Mucosa of descending colon (tissue), 3 donors: ENCODE results near the gene SPOCK1. TPM values are rescaled to one million over a fixed set of nuclear protein-coding genes. Genes with fewer than 3 reads are reported as not detected.

Experiments used
- ATAC-seq: fragments of 200-7000 bp; cut with Tn5 transposase; one replicate; pipeline ENCODE4 v1.9.1; 2020; ENCODE audit warnings: mild to moderate bottlenecking, moderate library complexity
- DNase-seq, 3 donors: peaks; one replicate each; pipeline ENCODE4 v3.0.0-alpha.2; 2020
- H3K36me3 ChIP-seq: fragments of 200-600 bp; one replicate; pipeline ENCODE4 v1.8.0; 2021; ENCODE audit warnings: low read depth, mild to moderate bottlenecking
- H3K4me1 ChIP-seq: fragments of 200-600 bp; one replicate; pipeline ENCODE4 v1.8.0; 2021; ENCODE audit warnings: low read depth, mild to moderate bottlenecking
- H3K4me3 ChIP-seq: fragments of 200-600 bp; one replicate; pipeline ENCODE4 v1.8.0; 2021; ENCODE audit warnings: mild to moderate bottlenecking
- H3K9me3 ChIP-seq: fragments of 200-600 bp; one replicate; pipeline ENCODE4 v1.8.0; 2021; ENCODE audit warnings: mild to moderate bottlenecking
- intact Hi-C, 2 donors: fragments of 100-400 bp; cut with DNase I in 1 of 2; cut with micrococcal nuclease in 1 of 2; formaldehyde crosslinking; loops; one replicate each; pipeline versions ENCODE4 v1.11.0 to v1.11.1; 2022; cut with DNase I, micrococcal nuclease
- total RNA-seq, 3 donors: library from RNA; stranded (reverse); fragmentation: NEBNext Ultra II Directional in 2 of 3; extraction: Animal tissue kit (Norgen Biotek cat#: 25700) in 2 of 3; gene quantifications; one replicate each; pipeline versions ENCODE4 v1.2.1 to v1.2.4, GENCODE V29; 2021 to 2023
- TF ChIP-seq, protein P1 (sequence below): fragments of 200-600 bp; IDR thresholded peaks from one replicate; pipeline ENCODE4 v1.8.0; 2022; ENCODE audit warnings: antibody characterized with exemption, mild to moderate bottlenecking
- donor health status: DM: no; HTN: no; CAD: no; lungs with moderate emphysema.
- donor health status: DM: no; HTN: no; CAD: no.
- donor health status: DM: no; HTN: yes; CAD: no.

Gene SPOCK1
- total RNA-seq, 3 donors from 2014 or later = 1.8 to 55.5 (median 7.9) TPM

DNA sequence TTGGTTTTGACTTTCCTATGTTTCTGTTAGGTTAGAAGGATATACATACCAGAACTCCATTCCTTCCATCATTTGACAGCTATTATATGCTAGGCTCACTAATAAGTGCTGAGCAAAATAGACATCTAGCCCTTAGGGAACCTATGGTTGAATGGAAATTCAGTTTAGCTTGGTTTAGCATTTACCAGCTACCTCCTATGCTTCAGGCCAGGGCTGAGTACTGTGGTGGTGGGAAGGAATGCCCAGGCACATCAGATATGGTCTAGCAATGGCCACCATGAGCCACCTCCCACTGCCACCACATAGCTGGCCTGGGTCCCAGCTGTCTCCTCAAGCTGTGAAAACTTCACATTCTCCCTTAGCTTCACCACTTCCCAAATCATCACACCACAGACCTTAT lies 89.4 kb downstream of the SPOCK1 start:
- TF ChIP-seq, protein P1, sequence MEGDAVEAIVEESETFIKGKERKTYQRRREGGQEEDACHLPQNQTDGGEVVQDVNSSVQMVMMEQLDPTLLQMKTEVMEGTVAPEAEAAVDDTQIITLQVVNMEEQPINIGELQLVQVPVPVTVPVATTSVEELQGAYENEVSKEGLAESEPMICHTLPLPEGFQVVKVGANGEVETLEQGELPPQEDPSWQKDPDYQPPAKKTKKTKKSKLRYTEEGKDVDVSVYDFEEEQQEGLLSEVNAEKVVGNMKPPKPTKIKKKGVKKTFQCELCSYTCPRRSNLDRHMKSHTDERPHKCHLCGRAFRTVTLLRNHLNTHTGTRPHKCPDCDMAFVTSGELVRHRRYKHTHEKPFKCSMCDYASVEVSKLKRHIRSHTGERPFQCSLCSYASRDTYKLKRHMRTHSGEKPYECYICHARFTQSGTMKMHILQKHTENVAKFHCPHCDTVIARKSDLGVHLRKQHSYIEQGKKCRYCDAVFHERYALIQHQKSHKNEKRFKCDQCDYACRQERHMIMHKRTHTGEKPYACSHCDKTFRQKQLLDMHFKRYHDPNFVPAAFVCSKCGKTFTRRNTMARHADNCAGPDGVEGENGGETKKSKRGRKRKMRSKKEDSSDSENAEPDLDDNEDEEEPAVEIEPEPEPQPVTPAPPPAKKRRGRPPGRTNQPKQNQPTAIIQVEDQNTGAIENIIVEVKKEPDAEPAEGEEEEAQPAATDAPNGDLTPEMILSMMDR = no peak

GRCh38 chr5:137407090-137407489 lies 92.0 kb downstream of the SPOCK1 start:
- ATAC-seq = no peak
- no peak for DNase-seq
- Histone ChIP-seq H3K9me3 (no peaks in the 10 kb centered on the region), H3K4me3 (no peak overlapping the region), H3K36me3 (no peaks in the 10 kb centered on the region), H3K4me1 (no peaks in the 10 kb centered on the region)
- intact Hi-C loops = no loop called here
- TF ChIP-seq, protein P1 = no peak

More for the DNA sequence above, 89.4 kb downstream of the SPOCK1 start:
- no peak for DNase-seq
- H3K9me3 ChIP-seq = no peaks in the 10 kb centered on the region
- no peak for ATAC-seq
- H3K36me3 ChIP-seq = no peaks in the 10 kb centered on the region
- intact Hi-C loops = no loop called here
- H3K4me3 ChIP-seq = no peak overlapping the region
- H3K4me1 ChIP-seq = no peaks in the 10 kb centered on the region

DNA sequence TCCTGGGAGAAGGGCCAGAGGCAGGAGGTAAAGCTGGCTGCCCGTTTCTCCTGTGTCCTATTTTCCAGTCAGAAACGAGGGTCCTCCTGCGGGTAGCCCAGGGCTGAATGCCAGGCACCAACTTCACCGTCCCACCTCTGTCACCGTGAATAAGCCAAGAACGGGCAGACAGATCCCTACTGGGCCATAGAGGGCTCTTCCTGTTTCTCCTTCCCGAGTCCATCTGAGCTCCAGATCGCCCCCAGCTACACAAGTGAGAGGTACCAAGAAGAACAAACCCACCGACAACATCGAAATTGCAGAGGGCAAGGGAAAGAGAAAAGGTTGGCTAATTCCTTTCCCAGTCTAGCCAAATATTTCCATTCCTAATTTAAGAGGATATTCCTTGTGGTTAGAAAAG lies 93.7 kb downstream of the SPOCK1 start:
- H3K4me3 ChIP-seq = no peak overlapping the region
- H3K9me3 ChIP-seq = no peaks in the 10 kb centered on the region
- ATAC-seq = no peak
- intact Hi-C loops = no loop called here
- no peak for DNase-seq
- H3K36me3 ChIP-seq = no peaks in the 10 kb centered on the region
- no peaks in the 10 kb centered on the region for H3K4me1 ChIP-seq
- TF ChIP-seq, protein P1 = no peak

DNA sequence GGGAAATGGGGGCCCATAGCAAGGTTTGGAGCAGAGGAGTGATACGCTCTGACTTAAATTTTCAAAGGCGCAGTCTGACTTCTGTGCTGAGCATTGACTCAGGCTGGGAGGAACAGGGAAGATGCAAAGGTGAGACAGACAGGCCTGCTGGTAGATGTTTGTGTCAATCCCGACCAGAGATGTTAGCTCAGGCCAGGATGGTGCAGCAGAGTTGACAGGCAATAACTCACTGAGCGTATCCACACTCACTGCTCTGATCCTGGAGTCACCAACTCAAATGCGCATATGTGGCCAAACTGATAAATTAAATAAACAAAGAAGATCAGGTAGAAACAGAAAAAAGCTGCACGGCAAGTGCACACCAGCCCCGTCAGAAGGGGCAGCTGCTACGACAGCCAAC lies 95.3 kb downstream of the SPOCK1 start:
- ATAC-seq (no peak), DNase-seq (no peak)
- Histone ChIP-seq H3K4me3 (no peak overlapping the region), H3K9me3 (no peaks in the 10 kb centered on the region), H3K36me3 (no peaks in the 10 kb centered on the region), H3K4me1 (no peaks in the 10 kb centered on the region)
- intact Hi-C loops = no loop called here
- TF ChIP-seq, protein P1 = no peak

DNA sequence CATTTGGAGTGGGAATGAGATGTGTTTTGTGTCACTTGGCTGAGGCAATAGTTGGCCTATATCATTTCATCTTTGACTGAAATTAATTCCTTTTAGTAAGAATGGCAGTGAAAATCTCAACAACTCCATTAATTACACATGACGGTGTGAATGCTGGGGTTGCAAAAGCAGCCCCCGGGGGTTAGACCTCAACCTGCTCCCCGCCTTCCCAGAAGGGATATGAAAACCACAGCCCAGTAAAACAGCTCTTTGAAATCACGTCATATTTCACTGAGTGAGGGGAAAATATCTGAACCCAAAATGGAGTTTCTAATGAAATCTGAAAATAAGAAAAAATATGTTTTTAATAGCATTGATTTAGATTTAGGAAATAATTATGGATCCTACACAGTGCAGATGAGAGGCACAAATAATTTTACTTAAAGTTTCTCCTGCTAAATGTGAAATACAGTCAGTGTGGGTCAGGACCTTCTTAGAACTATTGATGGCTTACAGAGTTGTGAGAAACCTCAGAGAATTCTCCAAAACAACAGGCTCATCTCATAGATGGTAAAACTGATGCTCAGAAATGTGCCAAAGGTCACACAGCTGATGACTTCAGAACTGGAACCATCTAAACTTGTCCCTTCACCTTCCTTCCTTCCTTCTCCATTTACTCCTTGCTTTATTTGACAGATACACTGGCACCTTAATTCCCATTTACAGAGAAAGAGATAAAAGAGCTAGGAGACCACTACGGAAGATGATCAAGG lies 96.5 kb downstream of the SPOCK1 start:
- no peak overlapping the region for H3K4me3 ChIP-seq
- no peak for DNase-seq
- H3K36me3 ChIP-seq = no peaks in the 10 kb centered on the region
- intact Hi-C loops = no loop called here
- no peak for ATAC-seq
- no peaks in the 10 kb centered on the region for H3K4me1 ChIP-seq
- no peaks in the 10 kb centered on the region for H3K9me3 ChIP-seq
- TF ChIP-seq, protein P1 = no peak

GRCh38 chr5:137401946-137402345 lies 97.2 kb downstream of the SPOCK1 start:
- no peak overlapping the region for H3K4me3 ChIP-seq
- intact Hi-C loops = no loop called here
- no peaks in the 10 kb centered on the region for H3K36me3 ChIP-seq
- H3K4me1 ChIP-seq = no peaks in the 10 kb centered on the region
- DNase-seq (no peak), ATAC-seq (no peak)
- no peaks in the 10 kb centered on the region for H3K9me3 ChIP-seq
- TF ChIP-seq, protein P1 = no peak
